ENCODE results near the gene SECISBP2L. TPM values are rescaled to one million over a fixed set of nuclear protein-coding genes. Genes with fewer than 3 reads are reported as not detected.

The SECISBP2L gene
- polyA plus RNA-seq, 3 donors from 2014 or later: 14.5 to 30.5 (median 15.9) TPM

- no peaks in the 10 kb centered on the region for H3K36me3 Mint-ChIP-seq
- H3K4me1 Mint-ChIP-seq: no peaks in the 10 kb centered on the region
- peaks cover 2 to 5% (median 2%) of the 10 kb centered on the region in 3 donors for H3K27me3 Mint-ChIP-seq (ENCODE audit: low read depth in 3 of 3)
- H3K4me3 Mint-ChIP-seq: no peak overlapping the region
- H3K27ac Mint-ChIP-seq: no peak overlapping the region
- H3K9me3 Mint-ChIP-seq: no peaks in the 10 kb centered on the region
- no peak for DNase-seq
Observed at GRCh38 chr15:48955370-48955769, 90.9 kb downstream of the SECISBP2L start.

GRCh38 chr15:48954538-48954937 is 91.7 kb downstream of the SECISBP2L start:
- Mint-ChIP-seq H3K27me3 (ENCODE audit: low read depth in 3 of 3) (peaks cover 2 to 8% (median 3%) of the 10 kb centered on the region in 3 donors), H3K9me3 (no peaks in the 10 kb centered on the region)

GRCh38 chr15:48946840-48947187 is 99.4 kb downstream of the SECISBP2L start:
- Mint-ChIP-seq H3K9me3 (no peaks in the 10 kb centered on the region), H3K27me3 (ENCODE audit: low read depth in 3 of 3) (peaks cover 2 to 8% (median 5%) of the 10 kb centered on the region in 3 donors), H3K4me1 (peaks cover 4 to 10% of the 10 kb centered on the region in 2 donors), H3K4me3 (no peak overlapping the region), H3K36me3 (no peaks in the 10 kb centered on the region), H3K27ac (no peak overlapping the region)
- DNase-seq: no peak

More at GRCh38 chr15:48954538-48954937, 91.7 kb downstream of the SECISBP2L start:
- DNase-seq: no peak
- H3K4me3 Mint-ChIP-seq: no peak overlapping the region
- no peak overlapping the region for H3K27ac Mint-ChIP-seq
- H3K36me3 Mint-ChIP-seq: no peaks in the 10 kb centered on the region
- no peaks in the 10 kb centered on the region for H3K4me1 Mint-ChIP-seq

GRCh38 chr15:48946074-48946839 is 100.0 kb downstream of the SECISBP2L start:
- Mint-ChIP-seq H3K4me3 (no peak overlapping the region), H3K9me3 (no peaks in the 10 kb centered on the region), H3K27ac (no peak overlapping the region), H3K36me3 (no peaks in the 10 kb centered on the region), H3K4me1 (peaks cover 4 to 10% of the 10 kb centered on the region in 2 donors), H3K27me3 (ENCODE audit: low read depth in 3 of 3) (peaks cover 2 to 8% (median 5%) of the 10 kb centered on the region in 3 donors)
- no peak for DNase-seq

- no peaks in the 10 kb centered on the region for H3K9me3 Mint-ChIP-seq
- H3K4me1 Mint-ChIP-seq: peaks cover 4 to 10% of the 10 kb centered on the region in 2 donors
- H3K27me3 Mint-ChIP-seq (ENCODE audit: low read depth in 3 of 3): peaks cover 0 to 6% (median 3%) of the 10 kb centered on the region in 3 donors
- H3K36me3 Mint-ChIP-seq: no peaks in the 10 kb centered on the region
- DNase-seq: no peak
- H3K4me3 Mint-ChIP-seq: no peak overlapping the region
- H3K27ac Mint-ChIP-seq: no peak overlapping the region
Observed at GRCh38 chr15:48945386-48945785, 100.9 kb downstream of the SECISBP2L start.

GRCh38 chr15:48941904-48942303 is 104.3 kb downstream of the SECISBP2L start:
- Mint-ChIP-seq H3K4me1 (peaks cover 4 to 10% of the 10 kb centered on the region in 2 donors), H3K4me3 (no peak overlapping the region), H3K27me3 (ENCODE audit: low read depth in 3 of 3) (peaks cover 0 to 3% (median 2%) of the 10 kb centered on the region in 3 donors), H3K9me3 (no peaks in the 10 kb centered on the region), H3K27ac (no peak overlapping the region), H3K36me3 (peaks cover 0 to 3% (median 0%) of the 10 kb centered on the region in 3 donors)
- no peak for DNase-seq

GRCh38 chr15:48940508-48940907 is 105.7 kb downstream of the SECISBP2L start:
- DNase-seq: peak in 1 of 3 donors; percentile 6
- H3K27me3 Mint-ChIP-seq (ENCODE audit: low read depth in 3 of 3): peaks cover 1 to 6% (median 2%) of the 10 kb centered on the region in 3 donors
- H3K4me3 Mint-ChIP-seq: no peak overlapping the region
- H3K4me1 Mint-ChIP-seq: peaks cover 3 to 4% of the 10 kb centered on the region in 2 donors
- H3K36me3 Mint-ChIP-seq: peaks cover 0 to 3% (median 0%) of the 10 kb centered on the region in 3 donors
- no peaks in the 10 kb centered on the region for H3K9me3 Mint-ChIP-seq
- no peak overlapping the region for H3K27ac Mint-ChIP-seq

GRCh38 chr15:48939648-48940047 is 106.6 kb downstream of the SECISBP2L start:
- Mint-ChIP-seq H3K4me3 (no peak overlapping the region), H3K4me1 (no peaks in the 10 kb centered on the region), H3K27me3 (ENCODE audit: low read depth in 3 of 3) (peaks cover 1 to 6% (median 4%) of the 10 kb centered on the region in 3 donors), H3K9me3 (no peaks in the 10 kb centered on the region), H3K36me3 (peaks cover 0 to 3% (median 0%) of the 10 kb centered on the region in 3 donors), H3K27ac (no peak overlapping the region)
- no peak for DNase-seq

Other genes with a start within 250 kb of the SECISBP2L start
- 1 to 10 TPM; 1.1 to 8.2 (median 2.8) TPM for gene CEP152, start 235.4 kb downstream of the SECISBP2L start, polyA plus RNA-seq
- 100 to 1,000 TPM; 189 to 227 (median 198) TPM for gene EID1, start 168.3 kb downstream of the SECISBP2L start, polyA plus RNA-seq
- gene SHC4, start 82.5 kb downstream of the SECISBP2L start, polyA plus RNA-seq: under 1 TPM in 2 of 3 donors, not detected in 1; 0.10 to 0.19 TPM
- gene COPS2, start 109.2 kb upstream of the SECISBP2L start, polyA plus RNA-seq: 10 to 100 TPM; 18.1 to 30.0 (median 21.6) TPM
- 10 to 100 TPM in 2 of 3 donors, 1 to 10 TPM in 1; 8.8 to 25.1 (median 18.1) TPM for gene GALK2, start 123.8 kb upstream of the SECISBP2L start, polyA plus RNA-seq